ENCODE measurements around the gene FGF4.

The FGF4 gene

GRCh38 chr11:69726481-69726880, 48.7 kb downstream of the FGF4 start:
- ChIA-PET POLR2A (no interaction called here), CTCF (no interaction called here)
- no peak for TF ChIP-seq CTCF (IDR thresholded peaks at IDR 0.05; ENCODE audit: insufficient read depth, low read length, missing control alignments)

GRCh38 chr11:69726019-69726418, 49.1 kb downstream of the FGF4 start:
- H3K4me3 ChIP-seq (ENCODE audit: low read depth, low read length) = no peak overlapping the region
- ChIA-PET CTCF (no interaction called here), POLR2A (no interaction called here)
- no peak for TF ChIP-seq CTCF (IDR thresholded peaks at IDR 0.05; ENCODE audit: insufficient read depth, low read length, missing control alignments)
- no peak for DNase-seq (ENCODE audit: low read depth, low spot score)

More at GRCh38 chr11:69726481-69726880, 48.7 kb downstream of the FGF4 start:
- H3K4me3 ChIP-seq (ENCODE audit: low read depth, low read length) = no peak overlapping the region
- DNase-seq (ENCODE audit: low read depth, low spot score) = no peak

GRCh38 chr11:69721745-69722144, 53.4 kb downstream of the FGF4 start:
- TF ChIP-seq CTCF (IDR thresholded peaks at IDR 0.05; ENCODE audit: insufficient read depth, low read length, missing control alignments) = peak; percentile 8
- ChIA-PET POLR2A (no interaction called here), CTCF (interaction anchor here (0.7 to 0.9 kb wide), 3 partner anchors 79 to 475 kb away, joined by 3 read pairs; no protein-coding TSS in a partner anchor)
- no peak overlapping the region for H3K4me3 ChIP-seq (ENCODE audit: low read depth, low read length)
- DNase-seq (ENCODE audit: low read depth, low spot score) = no peak

GRCh38 chr11:69721106-69721505, 54.0 kb downstream of the FGF4 start:
- no peak for DNase-seq (ENCODE audit: low read depth, low spot score)
- POLR2A ChIA-PET = no interaction called here
- CTCF ChIA-PET = interaction anchor here (0.7 to 1.8 kb wide), 6 partner anchors 80 to 475 kb away, joined by 3 to 8 read pairs (median 3); no protein-coding TSS in a partner anchor
- H3K4me3 ChIP-seq (ENCODE audit: low read depth, low read length) = no peak overlapping the region
- TF ChIP-seq CTCF (IDR thresholded peaks at IDR 0.05; ENCODE audit: insufficient read depth, low read length, missing control alignments) = no peak

Data from AG04449 (cell line).